NOMO-1 treated with dmso at 0.1 percent for 144 hours (cell line): ENCODE measurements around the gene CD63.
"Not testable (repeated sequence)": the region's sequence is repeated elsewhere in the genome, so short reads cannot be mapped to it uniquely, and the experiment has no call there.

Experiments
- DNase-seq: peaks from one replicate; lab custom pipeline; 2025; ENCODE audit not compliant: unreplicated experiment; lab: John Stamatoyannopoulos, UW

Gene CD63

GRCh38 chr12:55728939-55729818 lies at the start of gene CD63:
Gene CD63 (minus strand): TSS chr12:55729009. CDS start chr12:55728341, 668 bp downstream.
- peak; percentile 67 for DNase-seq

GRCh38 chr12:55777856-55778255 lies 49.0 kb upstream of the CD63 start:
- no peak for DNase-seq

- no peak for DNase-seq
These were observed 42.9 kb upstream of the CD63 start for GRCh38 chr12:55771736-55772135.

GRCh38 chr12:55767156-55767555 lies 38.3 kb upstream of the CD63 start:
- no peak for DNase-seq

GRCh38 chr12:55765736-55766290 lies 37.0 kb upstream of the CD63 start:
- DNase-seq, result no peak

- DNase-seq, result no peak
These were observed 33.8 kb upstream of the CD63 start for GRCh38 chr12:55762646-55763045.

- DNase-seq, result no peak
These were observed 31.9 kb upstream of the CD63 start for GRCh38 chr12:55760663-55761062.

GRCh38 chr12:55758575-55758974 lies 29.8 kb upstream of the CD63 start:
- not testable (repeated sequence) for DNase-seq

- DNase-seq, result no peak
These were observed 28.9 kb upstream of the CD63 start for GRCh38 chr12:55757701-55758100.

- no peak for DNase-seq
These were observed 26.4 kb upstream of the CD63 start for GRCh38 chr12:55755246-55755645.

- DNase-seq, result no peak
These were observed 19.6 kb upstream of the CD63 start for GRCh38 chr12:55748230-55748993.

- no peak for DNase-seq
These were observed 18.1 kb upstream of the CD63 start for GRCh38 chr12:55746913-55747231.

- no peak for DNase-seq
These were observed 17.5 kb upstream of the CD63 start for GRCh38 chr12:55746174-55746912.

- DNase-seq, result no peak
These were observed 16.8 kb upstream of the CD63 start for GRCh38 chr12:55745361-55746173.

GRCh38 chr12:55744340-55745030 lies 15.7 kb upstream of the CD63 start:
- no peak for DNase-seq

GRCh38 chr12:55743406-55744339 lies 14.9 kb upstream of the CD63 start:
- DNase-seq, result peak; percentile 56

GRCh38 chr12:55742719-55743405 lies 14.1 kb upstream of the CD63 start, which contains the start of gene GDF11:
Gene GDF11 (plus strand): TSS chr12:55743122. CDS start chr12:55743317, 195 bp downstream.
- peak; percentile 56 for DNase-seq
